ENCODE results near the gene PADI1. TPM values are rescaled to one million over a fixed set of nuclear protein-coding genes. Genes with fewer than 3 reads are reported as not detected.

Gene PADI1
- total RNA-seq, 1 donor from 2014 or later: not detected

DNA sequence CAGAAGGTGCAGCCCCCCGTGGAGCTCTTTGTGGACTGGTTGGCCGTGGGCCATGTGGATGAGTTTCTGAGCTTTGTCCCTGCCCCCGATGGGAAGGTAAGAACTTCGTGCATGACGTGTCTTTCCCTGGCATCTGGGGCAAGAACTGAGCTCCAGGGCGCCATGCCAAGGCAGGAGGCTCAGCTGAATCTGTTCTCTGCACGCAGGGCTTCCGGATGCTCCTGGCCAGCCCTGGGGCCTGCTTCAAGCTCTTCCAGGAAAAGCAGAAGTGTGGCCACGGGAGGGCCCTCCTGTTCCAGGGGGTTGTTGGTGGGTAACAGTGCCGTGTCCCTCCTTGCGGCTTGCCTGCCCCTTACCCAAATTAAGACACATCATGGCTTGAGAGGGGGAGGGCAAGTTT, 71.6 kb downstream of the PADI1 start:
- no peaks in the 10 kb centered on the region for H3K9me3 ChIP-seq (ENCODE audit: control insufficient read depth in 3 of 3, low read length in 3 of 3)
- H3K4me1 ChIP-seq (ENCODE audit: control insufficient read depth in 3 of 3, insufficient read depth in 3 of 3, low read length in 3 of 3): no peaks in the 10 kb centered on the region

GRCh38 chr1:17277511-17278159, 72.7 kb downstream of the PADI1 start:
- Histone ChIP-seq H3K27me3 (ENCODE audit: control insufficient read depth in 3 of 3, insufficient read depth in 3 of 3, low read length in 3 of 3) (peaks cover 17 to 54% (median 38%) of the 10 kb centered on the region in 3 donors), H3K9ac (ENCODE audit: low read depth in 1 of 3, low read length in 3 of 3) (no peak overlapping the region), H3K27ac (ENCODE audit: low read depth, low read length) (no peak overlapping the region), H3K4me1 (ENCODE audit: control insufficient read depth in 3 of 3, insufficient read depth in 3 of 3, low read length in 3 of 3) (no peaks in the 10 kb centered on the region), H3K4me3 (ENCODE audit: low read length in 3 of 3) (no peak overlapping the region), H3K36me3 (ENCODE audit: control insufficient read depth in 3 of 3, insufficient read depth in 3 of 3, low read length in 3 of 3) (no peaks in the 10 kb centered on the region), H3K9me3 (ENCODE audit: control insufficient read depth in 3 of 3, low read length in 3 of 3) (no peaks in the 10 kb centered on the region)

More for the DNA sequence above, 71.6 kb downstream of the PADI1 start:
- Histone ChIP-seq H3K27ac (ENCODE audit: low read depth, low read length) (no peak overlapping the region), H3K36me3 (ENCODE audit: control insufficient read depth in 3 of 3, insufficient read depth in 3 of 3, low read length in 3 of 3) (no peaks in the 10 kb centered on the region), H3K4me3 (ENCODE audit: low read length in 3 of 3) (no peak overlapping the region), H3K27me3 (ENCODE audit: control insufficient read depth in 3 of 3, insufficient read depth in 3 of 3, low read length in 3 of 3) (peaks cover 12 to 44% (median 30%) of the 10 kb centered on the region in 3 donors), H3K9ac (ENCODE audit: low read depth in 1 of 3, low read length in 3 of 3) (no peak overlapping the region)

- H3K27ac ChIP-seq (ENCODE audit: low read depth, low read length): no peak overlapping the region
- no peak overlapping the region for H3K9ac ChIP-seq (ENCODE audit: low read depth in 1 of 3, low read length in 3 of 3)
- H3K4me1 ChIP-seq (ENCODE audit: control insufficient read depth in 3 of 3, insufficient read depth in 3 of 3, low read length in 3 of 3): no peaks in the 10 kb centered on the region
- no peaks in the 10 kb centered on the region for H3K9me3 ChIP-seq (ENCODE audit: control insufficient read depth in 3 of 3, low read length in 3 of 3)
- no peaks in the 10 kb centered on the region for H3K36me3 ChIP-seq (ENCODE audit: control insufficient read depth in 3 of 3, insufficient read depth in 3 of 3, low read length in 3 of 3)
- H3K4me3 ChIP-seq (ENCODE audit: low read length in 3 of 3): no peak overlapping the region
- H3K27me3 ChIP-seq (ENCODE audit: control insufficient read depth in 3 of 3, insufficient read depth in 3 of 3, low read length in 3 of 3): peaks cover 18 to 55% (median 50%) of the 10 kb centered on the region in 3 donors
Observed at GRCh38 chr1:17278996-17279830, 74.3 kb downstream of the PADI1 start.

GRCh38 chr1:17280436-17280835, 75.5 kb downstream of the PADI1 start:
- no peaks in the 10 kb centered on the region for H3K9me3 ChIP-seq (ENCODE audit: control insufficient read depth in 3 of 3, low read length in 3 of 3)
- peaks cover 28 to 59% (median 54%) of the 10 kb centered on the region in 3 donors for H3K27me3 ChIP-seq (ENCODE audit: control insufficient read depth in 3 of 3, insufficient read depth in 3 of 3, low read length in 3 of 3)
- no peak overlapping the region for H3K27ac ChIP-seq (ENCODE audit: low read depth, low read length)
- H3K9ac ChIP-seq (ENCODE audit: low read depth in 1 of 3, low read length in 3 of 3): no peak overlapping the region
- H3K36me3 ChIP-seq (ENCODE audit: control insufficient read depth in 3 of 3, insufficient read depth in 3 of 3, low read length in 3 of 3): no peaks in the 10 kb centered on the region
- H3K4me1 ChIP-seq (ENCODE audit: control insufficient read depth in 3 of 3, insufficient read depth in 3 of 3, low read length in 3 of 3): no peaks in the 10 kb centered on the region
- no peak overlapping the region for H3K4me3 ChIP-seq (ENCODE audit: low read length in 3 of 3)

GRCh38 chr1:17280894-17281293, 76.0 kb downstream of the PADI1 start:
- H3K4me3 ChIP-seq (ENCODE audit: low read length in 3 of 3): no peak overlapping the region
- H3K27ac ChIP-seq (ENCODE audit: low read depth, low read length): no peak overlapping the region
- H3K27me3 ChIP-seq (ENCODE audit: control insufficient read depth in 3 of 3, insufficient read depth in 3 of 3, low read length in 3 of 3): peaks cover 28 to 59% (median 50%) of the 10 kb centered on the region in 3 donors
- no peaks in the 10 kb centered on the region for H3K4me1 ChIP-seq (ENCODE audit: control insufficient read depth in 3 of 3, insufficient read depth in 3 of 3, low read length in 3 of 3)
- no peaks in the 10 kb centered on the region for H3K9me3 ChIP-seq (ENCODE audit: control insufficient read depth in 3 of 3, low read length in 3 of 3)
- no peak overlapping the region for H3K9ac ChIP-seq (ENCODE audit: low read depth in 1 of 3, low read length in 3 of 3)
- no peaks in the 10 kb centered on the region for H3K36me3 ChIP-seq (ENCODE audit: control insufficient read depth in 3 of 3, insufficient read depth in 3 of 3, low read length in 3 of 3)

- Histone ChIP-seq H3K27me3 (ENCODE audit: control insufficient read depth in 3 of 3, insufficient read depth in 3 of 3, low read length in 3 of 3) (peaks cover 26 to 58% (median 51%) of the 10 kb centered on the region in 3 donors), H3K4me3 (ENCODE audit: low read length in 3 of 3) (no peak overlapping the region), H3K36me3 (ENCODE audit: control insufficient read depth in 3 of 3, insufficient read depth in 3 of 3, low read length in 3 of 3) (no peaks in the 10 kb centered on the region), H3K9me3 (ENCODE audit: control insufficient read depth in 3 of 3, low read length in 3 of 3) (no peaks in the 10 kb centered on the region), H3K4me1 (ENCODE audit: control insufficient read depth in 3 of 3, insufficient read depth in 3 of 3, low read length in 3 of 3) (no peaks in the 10 kb centered on the region), H3K27ac (ENCODE audit: low read depth, low read length) (no peak overlapping the region), H3K9ac (ENCODE audit: low read depth in 1 of 3, low read length in 3 of 3) (no peak overlapping the region)
Observed at GRCh38 chr1:17281775-17282181, 76.8 kb downstream of the PADI1 start.

- Histone ChIP-seq H3K4me3 (ENCODE audit: low read length in 3 of 3) (no peak overlapping the region), H3K27me3 (ENCODE audit: control insufficient read depth in 3 of 3, insufficient read depth in 3 of 3, low read length in 3 of 3) (peaks cover 19 to 62% (median 57%) of the 10 kb centered on the region in 3 donors), H3K27ac (ENCODE audit: low read depth, low read length) (no peak overlapping the region), H3K36me3 (ENCODE audit: control insufficient read depth in 3 of 3, insufficient read depth in 3 of 3, low read length in 3 of 3) (no peaks in the 10 kb centered on the region), H3K9me3 (ENCODE audit: control insufficient read depth in 3 of 3, low read length in 3 of 3) (no peaks in the 10 kb centered on the region), H3K4me1 (ENCODE audit: control insufficient read depth in 3 of 3, insufficient read depth in 3 of 3, low read length in 3 of 3) (no peaks in the 10 kb centered on the region), H3K9ac (ENCODE audit: low read depth in 1 of 3, low read length in 3 of 3) (no peak overlapping the region)
Observed at GRCh38 chr1:17282836-17283235, 77.9 kb downstream of the PADI1 start.

GRCh38 chr1:17286646-17287045, 81.7 kb downstream of the PADI1 start:
- H3K9ac ChIP-seq (ENCODE audit: low read depth in 1 of 3, low read length in 3 of 3): no peak overlapping the region
- H3K4me1 ChIP-seq (ENCODE audit: control insufficient read depth in 3 of 3, insufficient read depth in 3 of 3, low read length in 3 of 3): no peaks in the 10 kb centered on the region
- no peaks in the 10 kb centered on the region for H3K9me3 ChIP-seq (ENCODE audit: control insufficient read depth in 3 of 3, low read length in 3 of 3)
- no peaks in the 10 kb centered on the region for H3K36me3 ChIP-seq (ENCODE audit: control insufficient read depth in 3 of 3, insufficient read depth in 3 of 3, low read length in 3 of 3)
- H3K27me3 ChIP-seq (ENCODE audit: control insufficient read depth in 3 of 3, insufficient read depth in 3 of 3, low read length in 3 of 3): peaks cover 15 to 55% (median 54%) of the 10 kb centered on the region in 3 donors
- H3K27ac ChIP-seq (ENCODE audit: low read depth, low read length): no peak overlapping the region
- H3K4me3 ChIP-seq (ENCODE audit: low read length in 3 of 3): no peak overlapping the region

DNA sequence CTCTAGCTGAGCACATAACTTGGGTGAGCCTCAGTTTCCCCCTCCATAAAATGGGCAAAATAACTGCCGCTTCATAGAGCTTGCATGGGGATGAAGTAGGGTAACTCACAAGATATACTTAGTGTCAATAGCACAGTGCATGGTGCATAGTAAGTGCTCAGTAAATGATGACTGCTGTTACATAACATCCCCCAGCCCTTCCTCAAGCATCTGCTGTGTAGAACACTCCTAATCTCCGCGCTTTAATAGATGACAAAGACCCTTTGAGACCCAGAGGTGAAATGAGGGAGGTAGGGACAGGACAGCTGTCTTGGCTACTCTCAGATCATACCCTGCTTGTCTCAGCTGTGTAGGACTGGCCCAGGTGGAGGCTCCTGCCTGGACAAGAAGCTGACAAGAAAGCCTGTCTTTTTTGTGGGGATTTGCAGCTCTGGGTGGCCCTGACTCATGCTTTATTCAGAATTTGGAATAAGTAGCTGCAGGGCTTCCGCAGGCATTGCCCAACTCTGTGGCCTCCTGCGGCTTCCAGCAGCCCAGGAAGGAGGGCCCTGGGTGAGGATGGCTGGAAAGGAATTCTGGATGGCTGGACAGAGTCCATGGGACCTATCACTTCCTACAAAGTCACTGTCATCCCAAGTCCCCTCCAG, 82.3 kb downstream of the PADI1 start:
- Histone ChIP-seq H3K27ac (ENCODE audit: low read depth, low read length) (no peak overlapping the region), H3K36me3 (ENCODE audit: control insufficient read depth in 3 of 3, insufficient read depth in 3 of 3, low read length in 3 of 3) (no peaks in the 10 kb centered on the region), H3K9ac (ENCODE audit: low read depth in 1 of 3, low read length in 3 of 3) (no peak overlapping the region), H3K4me1 (ENCODE audit: control insufficient read depth in 3 of 3, insufficient read depth in 3 of 3, low read length in 3 of 3) (no peaks in the 10 kb centered on the region), H3K9me3 (ENCODE audit: control insufficient read depth in 3 of 3, low read length in 3 of 3) (no peaks in the 10 kb centered on the region), H3K27me3 (ENCODE audit: control insufficient read depth in 3 of 3, insufficient read depth in 3 of 3, low read length in 3 of 3) (peaks cover 15 to 51% (median 50%) of the 10 kb centered on the region in 3 donors), H3K4me3 (ENCODE audit: low read length in 3 of 3) (no peak overlapping the region)

DNA sequence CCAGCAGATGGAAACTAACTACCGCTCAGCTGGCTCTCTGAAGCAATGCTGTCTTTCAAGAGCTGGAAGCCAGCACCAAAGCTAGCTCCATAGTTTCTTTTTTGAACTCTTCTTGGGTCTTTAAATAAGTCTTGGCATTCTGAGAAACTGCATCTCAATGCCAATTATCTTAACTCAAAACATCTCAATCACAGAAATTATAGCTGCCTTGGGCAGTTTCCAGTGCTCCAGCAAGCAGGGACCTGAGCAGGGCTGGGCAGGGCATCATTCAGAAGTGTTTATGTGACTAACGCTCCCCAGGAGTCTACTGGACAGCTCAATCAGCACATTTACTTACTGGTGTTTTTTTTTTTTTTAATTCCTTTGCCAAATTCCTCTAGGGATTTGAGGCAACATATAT, 84.8 kb downstream of the PADI1 start:
- Histone ChIP-seq H3K4me3 (ENCODE audit: low read length in 3 of 3) (no peak overlapping the region), H3K9ac (ENCODE audit: low read depth in 1 of 3, low read length in 3 of 3) (no peak overlapping the region), H3K27ac (ENCODE audit: low read depth, low read length) (no peak overlapping the region), H3K27me3 (ENCODE audit: control insufficient read depth in 3 of 3, insufficient read depth in 3 of 3, low read length in 3 of 3) (peaks cover 9 to 36% (median 32%) of the 10 kb centered on the region in 3 donors), H3K9me3 (ENCODE audit: control insufficient read depth in 3 of 3, low read length in 3 of 3) (no peaks in the 10 kb centered on the region), H3K4me1 (ENCODE audit: control insufficient read depth in 3 of 3, insufficient read depth in 3 of 3, low read length in 3 of 3) (no peaks in the 10 kb centered on the region), H3K36me3 (ENCODE audit: control insufficient read depth in 3 of 3, insufficient read depth in 3 of 3, low read length in 3 of 3) (no peaks in the 10 kb centered on the region)
